Left lung (tissue), 10 donors: ENCODE measurements around the gene SLC34A1. TPM values are rescaled to one million over a fixed set of nuclear protein-coding genes. Genes with fewer than 3 reads are reported as not detected.

Experiments
- ATAC-seq: fragments of 200-7000 bp; cut with Tn5 transposase; one replicate; pipeline ENCODE4 v1.9.1; 2020; ENCODE audit warnings: moderate library complexity
- DNase-seq, 4 donors: peaks; one replicate each; pipeline ENCODE4 v3.0.0-alpha.2; 2013 to 2020
- H3K27ac ChIP-seq, 2 donors: fragments of 200-600 bp; sonication (generic) in 1 of 2; one replicate each; pipeline versions ENCODE4 v1.5.0 to v1.8.0; 2020 to 2021
- H3K27me3 ChIP-seq, 2 donors: fragments of 200-600 bp; sonication (generic) in 1 of 2; one replicate each; pipeline versions ENCODE4 v1.5.0 to v1.8.0; 2020 to 2021
- H3K36me3 ChIP-seq, 2 donors: fragments of 200-600 bp; sonication (generic) in 1 of 2; one replicate each; pipeline versions ENCODE4 v1.5.0 to v1.8.0; 2020 to 2021
- H3K4me1 ChIP-seq, 2 donors: fragments of 200-600 bp; one replicate each; pipeline ENCODE4 v1.8.0; 2021
- H3K4me3 ChIP-seq, 2 donors: fragments of 200-600 bp; sonication (generic) in 1 of 2; one replicate each; pipeline versions ENCODE4 v1.5.0 to v1.8.0; 2020 to 2021; ENCODE audit warnings: mild to moderate bottlenecking in 1 of 2
- H3K9me3 ChIP-seq, 2 donors: fragments of 200-600 bp; sonication (generic) in 1 of 2; one replicate each; pipeline versions ENCODE4 v1.5.0 to v1.8.0; 2020 to 2021
- CTCF ChIP-seq, 2 donors: fragments of 200-600 bp; sonication (generic) in 1 of 2; IDR thresholded peaks; one replicate each; pipeline versions ENCODE4 v1.5.0 to v1.8.0; 2021; ENCODE audit warnings: antibody characterized with exemption in 2 of 2
- intact Hi-C, 2 donors: fragments of 100-400 bp; cut with DNase I; formaldehyde crosslinking; loops; one replicate each; pipeline versions ENCODE4 v1.11.2 to v1.14.2; 2022
- polyA plus RNA-seq, 6 donors: library from polyadenylated mRNA; unstranded; fragments of 120-200 nt; gene quantifications; one replicate each; pipeline ENCODE4 v1.2.1, GENCODE V29; 2013; ENCODE audit not compliant: insufficient read length in 6 of 6
- total RNA-seq, 2 donors: library from RNA; stranded (reverse); fragmentation: NEBNext Ultra II Directional; extraction: Animal tissue kit (Norgen Biotek cat#: 25700); gene quantifications; one replicate each; pipeline ENCODE4 v1.2.1, GENCODE V29; 2021
- donor health status: DM: no; HTN: yes; CAD: no.
- donor health status: DM: no; HTN: no; CAD: no.

The SLC34A1 gene
- total and polyA plus RNA-seq, 8 donors, result 0.18 to 1.7 (median 0.36) TPM; not detected in 3

GRCh38 chr5:177344891-177345290 is 39.3 kb upstream of the SLC34A1 start:
- intact Hi-C loops, result no loop called here
- peaks cover 2 to 47% of the 10 kb centered on the region in 2 donors for H3K4me1 ChIP-seq
- H3K4me3 ChIP-seq, result no peak overlapping the region
- ATAC-seq (no peak), DNase-seq (peak in 2 of 4 donors; percentile 0 to 9)
- H3K9me3 ChIP-seq, result no peaks in the 10 kb centered on the region
- H3K27me3 ChIP-seq, result no peaks in the 10 kb centered on the region
- H3K27ac ChIP-seq, result no peak overlapping the region
- H3K36me3 ChIP-seq, result peaks cover 0 to 83% of the 10 kb centered on the region in 2 donors
- TF ChIP-seq CTCF (IDR thresholded peaks at IDR 0.05), result no peak

DNA sequence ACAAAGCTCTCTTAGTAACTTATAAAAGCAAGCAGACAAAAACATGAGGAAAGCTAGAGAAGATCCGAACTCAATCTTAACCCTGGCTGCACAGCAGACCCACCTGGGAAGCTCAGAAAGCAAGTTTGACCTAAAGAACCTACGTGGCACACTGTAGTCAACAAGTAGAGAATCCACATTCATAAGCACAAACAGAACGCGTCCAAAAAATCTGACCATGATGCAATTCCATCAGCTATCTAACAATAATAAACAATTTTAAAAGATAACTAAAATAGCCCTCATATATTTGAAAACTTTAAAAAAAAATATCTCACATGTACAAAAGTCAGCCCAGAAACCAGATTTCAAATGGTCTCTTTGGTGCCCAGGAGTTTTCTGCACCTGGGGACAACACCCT is 37.4 kb upstream of the SLC34A1 start:
- Histone ChIP-seq H3K4me3 (no peak overlapping the region), H3K9me3 (no peaks in the 10 kb centered on the region), H3K36me3 (peaks cover 0 to 72% of the 10 kb centered on the region in 2 donors), H3K4me1 (peaks cover 13 to 51% of the 10 kb centered on the region in 2 donors), H3K27ac (no peak overlapping the region), H3K27me3 (no peaks in the 10 kb centered on the region)
- no peak for ATAC-seq
- DNase-seq, result no peak
- no peak for TF ChIP-seq CTCF (IDR thresholded peaks at IDR 0.05)
- intact Hi-C loops, result no loop called here

DNA sequence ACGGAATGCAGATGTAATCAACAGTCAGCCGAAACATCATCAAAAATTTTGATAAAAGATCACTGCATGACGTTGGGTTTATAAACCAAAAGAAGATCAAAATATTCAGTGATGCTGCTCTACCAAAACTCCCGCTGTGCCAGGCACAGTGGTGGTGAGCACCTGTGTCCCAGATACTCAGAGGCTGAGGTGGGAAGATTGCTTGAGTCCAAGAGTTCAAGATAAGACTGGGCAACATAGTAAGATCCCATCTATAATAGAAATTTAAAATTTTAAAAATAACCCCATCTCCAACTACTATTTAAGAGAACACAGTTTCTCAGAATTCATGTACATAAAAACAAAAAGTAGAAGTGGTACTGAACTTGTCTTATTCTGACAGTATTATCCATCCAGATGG is 36.5 kb upstream of the SLC34A1 start:
- no peak for TF ChIP-seq CTCF (IDR thresholded peaks at IDR 0.05)
- intact Hi-C loops, result no loop called here
- Histone ChIP-seq H3K4me1 (peaks cover 16 to 58% of the 10 kb centered on the region in 2 donors), H3K36me3 (peaks cover 0 to 64% of the 10 kb centered on the region in 2 donors), H3K27me3 (no peaks in the 10 kb centered on the region), H3K9me3 (no peaks in the 10 kb centered on the region), H3K27ac (no peak overlapping the region), H3K4me3 (no peak overlapping the region)
- ATAC-seq (no peak), DNase-seq (peak in 1 of 4 donors; percentile 5)

- DNase-seq, result no peak
- no peak for ATAC-seq
- intact Hi-C loops, result no loop called here
- Histone ChIP-seq H3K9me3 (no peaks in the 10 kb centered on the region), H3K4me3 (peak overlapping the region in 1 of 2 donors; percentile 91), H3K27me3 (no peaks in the 10 kb centered on the region), H3K27ac (no peak overlapping the region), H3K4me1 (peaks cover 16 to 59% of the 10 kb centered on the region in 2 donors), H3K36me3 (peaks cover 0 to 52% of the 10 kb centered on the region in 2 donors)
- no peak for TF ChIP-seq CTCF (IDR thresholded peaks at IDR 0.05)
Measured at GRCh38 chr5:177349362-177349647, 34.9 kb upstream of the SLC34A1 start.

DNA sequence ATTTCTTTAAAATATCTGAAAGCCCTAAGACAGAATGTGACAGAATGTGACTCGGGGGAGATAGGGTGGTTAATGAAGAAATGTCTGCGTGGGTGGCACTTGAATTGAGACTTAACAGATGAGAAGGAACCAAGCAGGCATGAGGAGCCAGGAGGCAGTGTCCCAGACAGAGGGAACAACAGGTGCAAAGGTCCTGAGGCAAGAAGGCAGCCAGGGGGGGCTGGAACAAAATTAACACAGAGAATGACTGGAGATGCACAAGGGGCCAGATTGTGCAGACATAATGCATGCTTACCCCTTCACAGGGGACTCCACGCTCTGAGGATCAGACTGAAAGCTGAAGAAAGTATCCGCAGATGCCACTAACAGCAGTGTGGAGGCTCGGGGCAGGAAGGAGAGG is 34.5 kb upstream of the SLC34A1 start:
- H3K4me1 ChIP-seq, result peaks cover 16 to 64% of the 10 kb centered on the region in 2 donors
- DNase-seq, result peak in 1 of 4 donors; percentile 28
- intact Hi-C loops, result no loop called here
- H3K9me3 ChIP-seq, result no peaks in the 10 kb centered on the region
- TF ChIP-seq CTCF (IDR thresholded peaks at IDR 0.05), result no peak
- H3K27ac ChIP-seq, result no peak overlapping the region
- no peak for ATAC-seq
- peaks cover 0 to 48% of the 10 kb centered on the region in 2 donors for H3K36me3 ChIP-seq
- H3K4me3 ChIP-seq, result peak overlapping the region in 1 of 2 donors; percentile 91
- H3K27me3 ChIP-seq, result no peaks in the 10 kb centered on the region
